Thyroid gland (tissue), 4 donors: ENCODE results near the gene ACSM4.

ENCODE experiments used
- POLR2A ChIP-seq, 2 donors: fragments of 450-650 bp; IDR thresholded peaks; one replicate each; pipeline ENCODE4 v1.6.1; 2017; ENCODE audit warnings: antibody characterized with exemption in 2 of 2, mild to moderate bottlenecking in 2 of 2, moderate library complexity in 1 of 2
- TF ChIP-seq, protein P1 (sequence below), 6 experiments: fragments of 200-600 bp in 3 of 6; fragments of 450-650 bp in 3 of 6; sonication (generic) in 3 of 6; IDR thresholded peaks; one replicate each; pipeline ENCODE4 v1.5.1; 2016 to 2019; ENCODE audit warnings: antibody characterized with exemption in 6 of 6, mild to moderate bottlenecking in 2 of 6, inconsistent platforms in 1 of 6, moderate library complexity in 1 of 6

DNA sequence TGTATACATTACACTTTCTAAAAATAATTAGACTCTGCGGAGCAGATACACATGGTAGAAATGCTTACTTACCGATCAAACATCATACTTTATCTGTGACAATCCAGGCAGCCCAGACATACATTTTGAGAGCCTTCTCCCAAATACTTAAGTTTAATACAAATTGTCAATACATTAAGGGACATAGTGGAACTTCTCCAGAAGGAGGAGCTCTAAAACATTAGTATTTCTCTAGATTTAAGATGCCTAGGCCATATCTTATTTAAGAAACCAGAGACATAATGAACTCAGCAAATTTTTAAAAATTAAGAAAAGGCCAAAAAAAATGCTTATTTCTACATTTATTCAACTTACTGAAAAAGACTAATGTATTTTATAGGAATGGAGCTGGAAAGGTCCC, 16.1 kb downstream of the ACSM4 start:
- TF ChIP-seq, protein P1, sequence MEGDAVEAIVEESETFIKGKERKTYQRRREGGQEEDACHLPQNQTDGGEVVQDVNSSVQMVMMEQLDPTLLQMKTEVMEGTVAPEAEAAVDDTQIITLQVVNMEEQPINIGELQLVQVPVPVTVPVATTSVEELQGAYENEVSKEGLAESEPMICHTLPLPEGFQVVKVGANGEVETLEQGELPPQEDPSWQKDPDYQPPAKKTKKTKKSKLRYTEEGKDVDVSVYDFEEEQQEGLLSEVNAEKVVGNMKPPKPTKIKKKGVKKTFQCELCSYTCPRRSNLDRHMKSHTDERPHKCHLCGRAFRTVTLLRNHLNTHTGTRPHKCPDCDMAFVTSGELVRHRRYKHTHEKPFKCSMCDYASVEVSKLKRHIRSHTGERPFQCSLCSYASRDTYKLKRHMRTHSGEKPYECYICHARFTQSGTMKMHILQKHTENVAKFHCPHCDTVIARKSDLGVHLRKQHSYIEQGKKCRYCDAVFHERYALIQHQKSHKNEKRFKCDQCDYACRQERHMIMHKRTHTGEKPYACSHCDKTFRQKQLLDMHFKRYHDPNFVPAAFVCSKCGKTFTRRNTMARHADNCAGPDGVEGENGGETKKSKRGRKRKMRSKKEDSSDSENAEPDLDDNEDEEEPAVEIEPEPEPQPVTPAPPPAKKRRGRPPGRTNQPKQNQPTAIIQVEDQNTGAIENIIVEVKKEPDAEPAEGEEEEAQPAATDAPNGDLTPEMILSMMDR (IDR thresholded peaks at IDR 0.05) = no peak
- no peak for TF ChIP-seq POLR2A (IDR thresholded peaks at IDR 0.05)
